Endothelial cell of umbilical vein (primary cell): ENCODE data around the gene IQSEC2. TPM values are rescaled to one million over a fixed set of nuclear protein-coding genes. Genes with fewer than 3 reads are reported as not detected.

Experiments
- BruUV-seq: library from RNA; stranded (reverse); fragments of 400-500 nt; replicated peaks from 2 replicates; lab custom pipeline; 2021; lab: Mats Ljungman, UMichigan
- CTCF ChIA-PET: fragments of 300-600, 350-600 bp; sonication (Branson Sonifier 250); formaldehyde crosslinking; loops from one replicate; lab custom pipeline; 2021; ENCODE audit warnings: antibody characterized with exemption, inconsistent platforms; lab: Charles Lee
- POLR2A ChIA-PET: fragments of 300-600, 350-600 bp; sonication (Branson Sonifier 250); formaldehyde crosslinking; loops from one replicate; lab custom pipeline; 2021; ENCODE audit warnings: antibody characterized with exemption, inconsistent platforms; lab: Charles Lee
- DNase-seq: peaks from one replicate; pipeline ENCODE4 v3.0.0-alpha.2; 2011; ENCODE audit warnings: low read depth, low spot score
- FAIRE-seq: peaks from 2 replicates; lab custom pipeline; 2011; peaks lifted over from hg19 to GRCh38; lab: Jason Lieb, UNC
- H2AFZ ChIP-seq: 2 replicates; pipeline ENCODE4 v1.6.0; 2012; ENCODE audit warnings: low read depth, low read length, control low read depth, inconsistent platforms
- H3K27ac ChIP-seq: 2 replicates; pipeline ENCODE4 v1.5.1; 2011; ENCODE audit warnings: low read depth, mild to moderate bottlenecking, control low read depth, low read length, moderate library complexity; ENCODE audit not compliant: insufficient read depth
- H3K27me3 ChIP-seq, 2 experiments: 2 replicates each; pipeline versions ENCODE4 v1.6.0 to v1.6.1; 2011; ENCODE audit warnings: low read length in 2 of 2, mixed read lengths in 1 of 2; ENCODE audit not compliant: control insufficient read depth in 2 of 2, insufficient read depth in 2 of 2
- H3K36me3 ChIP-seq, 2 experiments: 2 replicates in 1 of 2; 3 replicates in 1 of 2; pipeline ENCODE4 v1.5.1; 2011; ENCODE audit warnings: low read length in 2 of 2, mild to moderate bottlenecking in 1 of 2, moderate library complexity in 1 of 2; ENCODE audit not compliant: control insufficient read depth in 2 of 2, insufficient read depth in 2 of 2; ENCODE audit errors: extremely low read depth in 1 of 2
- H3K4me1 ChIP-seq: 3 replicates; pipeline ENCODE4 v1.5.1; 2011; ENCODE audit warnings: mild to moderate bottlenecking, low read length; ENCODE audit not compliant: control insufficient read depth, insufficient read depth; ENCODE audit errors: extremely low read depth
- H3K4me2 ChIP-seq: 2 replicates; pipeline ENCODE4 v1.6.1; 2011; ENCODE audit warnings: low read length, control low read depth, mixed read lengths; ENCODE audit not compliant: insufficient read depth
- H3K4me3 ChIP-seq, 3 experiments: fragments of 200-600 bp in 1 of 3; sonication (generic), shearing (Covaris generic) in 1 of 3; replicated peaks in 1 of 3; 2 replicates each; pipeline ENCODE4 v1.5.1; 2011 to 2016; ENCODE audit warnings: control low read depth in 3 of 3, low read length in 3 of 3, mild to moderate bottlenecking in 2 of 3, inconsistent platforms in 1 of 3, low read depth in 1 of 3, moderate library complexity in 1 of 3; ENCODE audit not compliant: insufficient read depth in 1 of 3
- H3K79me2 ChIP-seq: 2 replicates; pipeline ENCODE4 v1.6.0; 2012; ENCODE audit warnings: low read length, inconsistent platforms; ENCODE audit not compliant: control insufficient read depth, insufficient read depth
- H3K9ac ChIP-seq: replicated peaks from 2 replicates; pipeline ENCODE3; 2011; ENCODE audit warnings: low read length, control low read depth; ENCODE audit not compliant: insufficient read depth; ENCODE audit errors: extremely low read depth
- H3K9me1 ChIP-seq: replicated peaks from 3 replicates; pipeline ENCODE4 v1.6.0; 2011; ENCODE audit warnings: mild to moderate bottlenecking, low read length; ENCODE audit not compliant: control insufficient read depth, insufficient read depth; ENCODE audit errors: extremely low read depth
- H3K9me3 ChIP-seq: replicated peaks from 2 replicates; pipeline ENCODE4 v1.5.1; 2012; ENCODE audit warnings: low read length, inconsistent platforms; ENCODE audit not compliant: control insufficient read depth, insufficient read depth
- H4K20me1 ChIP-seq: replicated peaks from 2 replicates; pipeline ENCODE3; 2011; ENCODE audit warnings: mild to moderate bottlenecking, low read length; ENCODE audit not compliant: control insufficient read depth, insufficient read depth; ENCODE audit errors: extremely low read depth
- CTCF ChIP-seq, 2 donors: IDR thresholded peaks; 1 replicate in 1 of 2; 2 replicates in 1 of 2; pipeline ENCODE4 v1.5.1; 2011; ENCODE audit warnings: low read length in 2 of 2, mild to moderate bottlenecking in 2 of 2, moderate library complexity in 2 of 2, control low read depth in 1 of 2, inconsistent platforms in 1 of 2, low read depth in 1 of 2; ENCODE audit not compliant: insufficient read depth in 1 of 2; ENCODE audit errors: extremely low read depth in 1 of 2
- EZH2 ChIP-seq: IDR thresholded peaks from 2 replicates; pipeline ENCODE4 v1.6.1; 2012; ENCODE audit warnings: borderline replicate concordance, low read depth, mild to moderate bottlenecking, moderate library complexity, low read length, inconsistent platforms; ENCODE audit not compliant: severe bottlenecking
- dilution Hi-C: fragments of 300-500 bp; cut with MboI; formaldehyde crosslinking; loops from one replicate; pipeline ENCODE4 v1.15.0; 2019; ENCODE audit warnings: low sequenced_read_pairs; ENCODE audit not compliant: extremely low pct_ligation_motif_present
- intact Hi-C: fragments of 100-400 bp; cut with micrococcal nuclease; formaldehyde crosslinking; loops from one replicate; pipeline ENCODE4 v1.10.0; 2022
- polyA plus RNA-seq, 4 experiments: library from polyadenylated mRNA; depleted of rRNA in 3 of 4; stranded (reverse) in 3 of 4; unstranded in 1 of 4; fragments of >200 nt; gene quantifications; 2 replicates each; pipeline versions ENCODE4 v1.2.1 to v1.2.3, GENCODE V29; 2011 to 2012; ENCODE audit warnings: missing spikeins in 1 of 4
- total RNA-seq: library from RNA; stranded (reverse); gene quantifications from 2 replicates; pipeline ENCODE4 v1.2.3, GENCODE V29; 2021

The IQSEC2 gene
- total and polyA plus RNA-seq, 2 donors (not counting 3 experiments of a cell fraction or from before 2014, with no cell fraction given), result 5.4 to 9.9 TPM

- CTCF ChIA-PET, result interaction anchor here (1.1 to 9.3 kb wide), 5 partner anchors 10 to 161 kb away, joined by 3 to 208 read pairs (median 7); partner anchors contain the start of genes RIBC1 and SMC1A
These were observed 39.3 kb upstream of the IQSEC2 start for GRCh38 chrX:53320543-53321229.

More at GRCh38 chrX:53320543-53321229, 39.3 kb upstream of the IQSEC2 start:
- H3K9me1 ChIP-seq, result no peaks in the 10 kb centered on the region
- H4K20me1 ChIP-seq, result no peaks in the 10 kb centered on the region
- no peaks in the 10 kb centered on the region for H3K36me3 ChIP-seq
- POLR2A ChIA-PET, result no interaction called here
- peak overlapping the region; percentile 34 for H3K4me2 ChIP-seq
- intact Hi-C loops, result no loop called here
- DNase-seq (no peak), FAIRE-seq (no peak)
- peaks cover 44 to 46% of the 10 kb centered on the region in 2 experiments for H3K27me3 ChIP-seq
- no peaks in the 10 kb centered on the region for H3K9me3 ChIP-seq
- dilution Hi-C loops, result no loop called here
- no peak overlapping the region for H3K27ac ChIP-seq
- H3K79me2 ChIP-seq, result no peaks in the 10 kb centered on the region
- TF ChIP-seq EZH2 (peak; percentile 97), CTCF (IDR thresholded peaks at IDR 0.05; ENCODE audit: extremely low read depth in 1 of 2, insufficient read depth in 1 of 2, low read depth in 1 of 2, low read length in 2 of 2) (no peak)
- no TSS peak for BruUV-seq
- H3K9ac ChIP-seq, result no peak overlapping the region
- peak overlapping the region; percentile 5 to 42 (median 32) for H3K4me3 ChIP-seq
- H3K4me1 ChIP-seq, result peaks cover 5% of the 10 kb centered on the region
- peak overlapping the region; percentile 42 for H2AFZ ChIP-seq
